GM12878 (cell line): ENCODE results near the gene TBRG4. TPM values are rescaled to one million over a fixed set of nuclear protein-coding genes. Genes with fewer than 3 reads are reported as not detected.

Source experiments
- ATAC-seq: fragments of 200-7000 bp; cut with Tn5 transposase; 3 replicates; pipeline ENCODE4 v1.9.1; 2020; ENCODE audit warnings: mild to moderate bottlenecking, moderate library complexity
- BruUV-seq: library from RNA; stranded (reverse); fragments of 400-500 nt; replicated peaks from 2 replicates; lab custom pipeline; 2021; lab: Mats Ljungman, UMichigan
- CTCF ChIA-PET: fragments of 300-600 bp; sonication (Branson Sonifier 250); formaldehyde crosslinking; extraction: SDS; loops from one replicate; lab custom pipeline; 2021; ENCODE audit warnings: inconsistent platforms; lab: Yijun Ruan, JAX
- POLR2A ChIA-PET: fragments of 350-600 bp; formaldehyde crosslinking; extraction: SDS; loops from one replicate; lab custom pipeline; 2021; ENCODE audit warnings: inconsistent platforms; lab: Charles Lee
- RAD21 ChIA-PET: fragments of 300-600 bp; sonication (Branson Sonifier 250); formaldehyde crosslinking; loops from one replicate; lab custom pipeline; 2023; ENCODE audit warnings: antibody characterized with exemption; ENCODE audit not compliant: unreplicated experiment; lab: Charles Lee
- SMC1A ChIA-PET: fragments of 300-600 bp; sonication (Branson Sonifier 250); formaldehyde crosslinking; loops from one replicate; lab custom pipeline; 2023; ENCODE audit not compliant: unreplicated experiment, uncharacterized antibody; lab: Charles Lee
- DNase-seq: peaks from one replicate; pipeline ENCODE4 v3.0.0-alpha.2; 2011; ENCODE audit warnings: low read depth, low spot score
- FAIRE-seq: peaks from 3 replicates; lab custom pipeline; 2011; peaks lifted over from hg19 to GRCh38; lab: Jason Lieb, UNC
- H2AFZ ChIP-seq: 2 replicates; pipeline ENCODE4 v1.6.0; 2011; ENCODE audit warnings: low read depth, low read length, control low read depth; ENCODE audit not compliant: control insufficient read depth
- H3K27ac ChIP-seq: 2 replicates; pipeline ENCODE4 v1.5.1; 2011; ENCODE audit warnings: control low read depth; ENCODE audit not compliant: control insufficient read depth, insufficient read depth
- H3K27me3 ChIP-seq, 2 experiments: replicated peaks in 1 of 2; 2 replicates each; pipeline versions ENCODE4 v1.6.0 to v1.6.1; 2011; ENCODE audit warnings: low read length in 1 of 2; ENCODE audit not compliant: control insufficient read depth in 2 of 2, insufficient read depth in 2 of 2
- H3K36me3 ChIP-seq, 2 experiments: 2 replicates each; pipeline ENCODE4 v1.5.1; 2011; ENCODE audit warnings: low read length in 1 of 2; ENCODE audit not compliant: control insufficient read depth in 2 of 2, insufficient read depth in 2 of 2
- H3K4me1 ChIP-seq: 2 replicates; pipeline ENCODE4 v1.6.1; 2011; ENCODE audit warnings: mild to moderate bottlenecking, low read length, moderate library complexity, mixed read lengths; ENCODE audit not compliant: control insufficient read depth, insufficient read depth
- H3K4me2 ChIP-seq: 2 replicates; pipeline ENCODE4 v1.6.0; 2011; ENCODE audit warnings: control low read depth; ENCODE audit not compliant: control insufficient read depth, insufficient read depth
- H3K4me3 ChIP-seq: fragments of 200-600 bp; sonication (generic); 2 replicates; pipeline ENCODE4 v1.5.1; 2016
- H3K79me2 ChIP-seq: 2 replicates; pipeline ENCODE4 v1.6.0; 2011; ENCODE audit warnings: low read length; ENCODE audit not compliant: control insufficient read depth, insufficient read depth
- H3K9ac ChIP-seq: 2 replicates; pipeline ENCODE4 v1.8.0; 2011; ENCODE audit warnings: low read length, control low read depth, mixed read lengths; ENCODE audit not compliant: control insufficient read depth, insufficient read depth
- H3K9me3 ChIP-seq: replicated peaks from 3 replicates; pipeline ENCODE4 v1.5.1; 2011; ENCODE audit warnings: mild to moderate bottlenecking, low read length; ENCODE audit not compliant: control insufficient read depth, insufficient read depth
- H4K20me1 ChIP-seq: 2 replicates; pipeline ENCODE4 v1.6.0; 2011; ENCODE audit not compliant: control insufficient read depth, insufficient read depth
- PML ChIP-seq: IDR thresholded peaks from 2 replicates; pipeline ENCODE4 v1.6.1; 2012; ENCODE audit warnings: low read length, inconsistent platforms
- POLR2A ChIP-seq: IDR thresholded peaks from 2 replicates; pipeline ENCODE4 v1.6.1; 2011; ENCODE audit warnings: low read depth, mild to moderate bottlenecking, low read length
- POLR2AphosphoS5 ChIP-seq: IDR thresholded peaks from 2 replicates; pipeline ENCODE4 v1.6.1; 2011; ENCODE audit warnings: mild to moderate bottlenecking, low read length, inconsistent platforms
- WGBS: methylation state at CpG from one replicate; pipeline ENCODE4 v1.1.6; 2016; ENCODE audit warnings: low lambda C conversion rate; ENCODE audit not compliant: insufficient replicate concordance, insufficient coverage; ENCODE audit errors: missing lambda C conversion rate; 5-methylcytosine and 5-hydroxymethylcytosine counted together
- in situ Hi-C: fragments of 300-500 bp; cut with MboI; formaldehyde crosslinking; loops from 9 replicates; pipeline ENCODE4 v1.14.3; 2018; ENCODE audit warnings: mixed read lengths
- intact Hi-C: fragments of 100-400 bp; cut with micrococcal nuclease; formaldehyde crosslinking; loops from one replicate; pipeline ENCODE4 v1.14.2; 2022; ENCODE audit not compliant: unreplicated experiment
- polyA plus RNA-seq, 11 experiments: library from polyadenylated mRNA; depleted of rRNA in 4 of 11; unstranded in 6 of 11; stranded (reverse) in 5 of 11; fragments of >200 nt; fragmentation: Nextera tagmentation in 4 of 11; fragmentation: Illumina TruSeq in 1 of 11; extraction: Ambion mirVana in 4 of 11; extraction: Trizol in 1 of 11; gene quantifications; 1 replicate in 1 of 11; 2 replicates in 10 of 11; pipeline versions ENCODE4 v1.2.1 to v1.2.3, GENCODE V29; 2011 to 2016; ENCODE audit warnings: inconsistent platforms in 2 of 11, missing spikeins in 2 of 11, low read depth in 1 of 11
- total RNA-seq, 4 experiments: library from RNA; depleted of rRNA in 3 of 4; stranded (reverse); fragments of >200 nt in 3 of 4; fragmentation: Illumina TruSeq in 1 of 4; extraction: Trizol in 1 of 4; gene quantifications; 2 replicates each; pipeline versions ENCODE4 v1.2.1 to v1.2.3, GENCODE V29; 2013 to 2021

The TBRG4 gene
- total and polyA plus RNA-seq, 10 of the 15 experiments (the other 5 are each of a cell fraction or from before 2014, with no cell fraction given), result 8.4 to 130 (median 118) TPM

- in situ Hi-C loops (no loop called here), intact Hi-C loops (no loop called here)
- DNase-seq (no peak), ATAC-seq (peak; percentile 20; the same call in 1 of the 3 replicates), FAIRE-seq (no peak)
- Histone ChIP-seq H3K27ac (no peak overlapping the region), H3K27me3 (no peaks in the 10 kb centered on the region), H3K9me3 (no peaks in the 10 kb centered on the region), H3K36me3 (peaks cover 33 to 44% of the 10 kb centered on the region in 2 experiments), H2AFZ (no peak overlapping the region), H3K9ac (no peak overlapping the region), H3K4me1 (no peaks in the 10 kb centered on the region), H4K20me1 (no peaks in the 10 kb centered on the region), H3K79me2 (no peaks in the 10 kb centered on the region; the same call in none of the 2 replicates), H3K4me2 (no peak overlapping the region), H3K4me3 (no peak overlapping the region)
- ChIA-PET SMC1A (interaction anchor here (1.0 kb wide), 1 partner anchor 12 kb away, joined by 3 read pairs; the partner anchor contains the start of gene TBRG4), CTCF (no interaction called here), POLR2A (interaction anchor here (0.6 kb wide), 1 partner anchor 1703 kb away, joined by 4 read pairs; no protein-coding TSS in a partner anchor), RAD21 (no interaction called here)
- peak; percentile 35; the same call in 1 of the 2 replicates for TF ChIP-seq POLR2A
- no peak for TF ChIP-seq PML
- no TSS peak for BruUV-seq
- 84% methylated on average over 16 of the region's 16 CpGs for WGBS
Observed at GRCh38 chr7:45099891-45100760, 11.4 kb downstream of the TBRG4 start.

- RAD21 ChIA-PET, result no interaction called here
- no peak for FAIRE-seq
- H3K79me2 ChIP-seq, result no peaks in the 10 kb centered on the region
Observed at GRCh38 chr7:45098983-45099839, 12.3 kb downstream of the TBRG4 start.

More at GRCh38 chr7:45098983-45099839, 12.3 kb downstream of the TBRG4 start:
- Histone ChIP-seq H4K20me1 (no peaks in the 10 kb centered on the region), H3K9me3 (no peaks in the 10 kb centered on the region), H3K27me3 (no peaks in the 10 kb centered on the region), H3K9ac (no peak overlapping the region), H3K36me3 (peaks cover 24 to 36% of the 10 kb centered on the region in 2 experiments), H3K27ac (no peak overlapping the region), H2AFZ (no peak overlapping the region), H3K4me2 (no peak overlapping the region), H3K4me1 (no peaks in the 10 kb centered on the region), H3K4me3 (no peak overlapping the region)
- WGBS, result 76% methylated on average over 10 of the region's 10 CpGs
- CTCF ChIA-PET, result no interaction called here
- no TSS peak for BruUV-seq
- in situ Hi-C loops, result no loop called here
- DNase-seq (no peak), ATAC-seq (peak; percentile 40)
- POLR2A ChIA-PET, result no interaction called here
- intact Hi-C loops, result no loop called here
- peak; percentile 26; the same call in 1 of the 2 replicates for TF ChIP-seq POLR2AphosphoS5
- TF ChIP-seq PML, result no peak
- TF ChIP-seq POLR2A, result peak; percentile 51
- SMC1A ChIA-PET, result interaction anchor here (1.0 kb wide), 1 partner anchor 13 kb away, joined by 3 read pairs; the partner anchor contains the start of gene TBRG4
